AG10803 (cell line): ENCODE data around the gene MCM6.

ENCODE experiments used
- DNase-seq: peaks from one replicate; pipeline ENCODE4 v3.0.0; 2010; ENCODE audit warnings: low read depth
- H3K4me3 ChIP-seq: 2 replicates; pipeline ENCODE4 v1.5.1; 2011; ENCODE audit warnings: mild to moderate bottlenecking, low read length, control low read depth
- CTCF ChIP-seq: conservative IDR thresholded peaks from 2 replicates; pipeline ENCODE4 v1.5.1; 2011; ENCODE audit warnings: mild to moderate bottlenecking, low read length, control low read depth, inconsistent platforms

Gene MCM6

GRCh38 chr2:135822855-135823254 lies 53.4 kb downstream of the MCM6 start:
- DNase-seq, result no peak
- no peak for TF ChIP-seq CTCF
- no peak overlapping the region for H3K4me3 ChIP-seq

DNA sequence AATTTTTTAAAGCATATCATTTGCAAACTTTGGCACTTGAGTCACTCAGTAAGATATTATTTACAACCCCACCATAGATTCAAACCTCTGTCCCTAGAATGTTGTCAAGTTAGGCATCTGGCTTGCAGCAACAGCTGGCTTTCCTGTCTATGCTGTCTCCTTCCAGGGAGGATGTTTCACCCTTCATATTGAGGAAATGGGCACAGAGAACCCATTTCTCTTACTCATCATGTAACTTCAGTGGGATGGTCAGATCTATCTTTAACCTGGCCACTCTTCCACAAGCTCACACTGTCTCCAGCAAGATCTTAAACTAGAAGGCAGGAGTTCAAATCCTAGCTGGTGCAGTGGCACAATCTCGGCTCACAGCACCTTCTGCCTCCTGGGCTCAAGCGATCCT lies 55.1 kb downstream of the MCM6 start:
- H3K4me3 ChIP-seq, result no peak overlapping the region
- DNase-seq, result no peak
- no peak for TF ChIP-seq CTCF

DNA sequence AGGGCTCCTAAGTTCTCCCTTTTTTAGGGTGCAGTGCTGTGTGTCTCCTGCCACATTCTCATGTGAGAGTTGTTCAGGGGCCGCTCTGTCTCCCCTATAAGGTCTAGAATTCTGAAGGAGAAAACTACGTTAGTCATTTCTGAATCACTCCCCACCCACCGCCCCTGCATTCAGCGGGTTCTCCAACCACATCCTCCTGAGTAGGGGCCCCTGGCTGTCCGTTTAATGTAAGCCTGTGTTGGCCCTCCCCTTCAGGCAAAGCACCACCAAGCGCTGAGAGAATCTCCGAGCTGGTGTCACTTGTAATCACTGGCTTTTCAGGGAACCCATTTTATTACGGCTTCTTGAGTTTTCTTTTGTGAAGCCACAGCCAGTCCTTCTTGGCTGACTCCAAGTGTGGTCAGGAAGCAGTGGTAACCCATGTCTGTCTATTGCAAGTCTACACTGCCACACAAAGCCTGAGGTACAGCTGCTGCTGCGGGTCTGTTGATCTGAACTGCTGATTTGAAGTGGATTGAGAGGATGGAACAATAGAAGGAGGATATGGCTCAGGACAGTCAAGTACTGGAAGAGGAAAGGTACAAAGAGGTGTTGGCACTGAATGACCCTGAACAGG lies 56.1 kb downstream of the MCM6 start:
- no peak overlapping the region for H3K4me3 ChIP-seq
- DNase-seq, result no peak
- TF ChIP-seq CTCF, result no peak

GRCh38 chr2:135818937-135819610 lies 57.2 kb downstream of the MCM6 start:
- peak; percentile 59 for TF ChIP-seq CTCF
- peak; percentile 44 for DNase-seq
- no peak overlapping the region for H3K4me3 ChIP-seq

DNA sequence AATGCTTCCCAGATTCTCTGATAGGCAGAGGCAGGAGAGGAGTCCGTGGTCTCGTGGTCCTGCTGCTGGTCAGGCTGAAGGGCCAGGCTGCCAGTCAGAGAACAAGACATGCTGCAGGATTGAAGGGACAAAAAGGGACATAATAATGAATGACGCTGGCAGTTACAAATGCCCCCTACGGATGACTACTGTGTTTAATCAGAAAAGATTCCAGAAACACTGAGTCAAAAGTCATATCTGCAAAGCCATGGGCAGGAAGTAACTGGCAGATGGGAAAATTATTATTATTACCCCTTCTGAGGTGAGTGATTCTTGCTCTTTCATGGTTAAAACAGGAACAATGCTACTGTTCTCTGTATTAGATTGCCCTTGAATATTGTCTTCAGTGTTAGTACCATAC lies 58.3 kb downstream of the MCM6 start:
- no peak overlapping the region for H3K4me3 ChIP-seq
- no peak for DNase-seq
- TF ChIP-seq CTCF, result no peak

DNA sequence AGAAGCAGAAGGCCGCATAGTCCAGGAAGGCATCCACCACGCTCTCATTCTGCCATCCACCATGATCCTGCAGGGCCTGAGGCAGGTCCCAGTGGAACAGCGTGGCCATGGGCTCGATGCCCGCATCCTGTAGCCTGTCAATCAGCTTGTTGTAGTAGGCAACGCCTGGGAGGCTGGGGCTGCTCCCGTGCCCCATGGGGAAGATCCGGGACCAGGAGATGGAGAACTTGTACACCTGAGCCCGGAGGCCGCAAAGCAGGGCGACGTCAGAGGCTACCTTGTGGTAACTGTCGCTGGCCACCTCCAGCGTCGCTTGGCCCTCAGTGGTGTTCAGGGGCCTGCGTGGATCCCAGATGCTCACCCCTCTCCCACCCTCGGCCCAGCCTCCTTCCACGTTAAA lies 58.8 kb downstream of the MCM6 start:
- no peak for DNase-seq

More for the DNA sequence above, 58.8 kb downstream of the MCM6 start:
- H3K4me3 ChIP-seq, result no peak overlapping the region
- TF ChIP-seq CTCF, result no peak
